Esophagus squamous epithelium (tissue), 4 donors: ENCODE data around the gene CCDC73.

Experiments
- POLR2A ChIP-seq, 4 donors: fragments of 450-650 bp; IDR thresholded peaks; one replicate each; pipeline ENCODE4 v1.6.1; 2017; ENCODE audit warnings: antibody characterized with exemption in 4 of 4, mild to moderate bottlenecking in 4 of 4, moderate library complexity in 3 of 4
- TF ChIP-seq, protein P1 (sequence below), 6 experiments: fragments of 450-650 bp in 4 of 6; fragments of 200-600 bp in 2 of 6; sonication (generic) in 2 of 6; IDR thresholded peaks; one replicate each; pipeline ENCODE4 v1.5.1; 2016 to 2019; ENCODE audit warnings: antibody characterized with exemption in 6 of 6, mild to moderate bottlenecking in 4 of 6, moderate library complexity in 4 of 6

GRCh38 chr11:32706985-32707741 lies 87.3 kb downstream of the CCDC73 start:
- TF ChIP-seq, protein P1, sequence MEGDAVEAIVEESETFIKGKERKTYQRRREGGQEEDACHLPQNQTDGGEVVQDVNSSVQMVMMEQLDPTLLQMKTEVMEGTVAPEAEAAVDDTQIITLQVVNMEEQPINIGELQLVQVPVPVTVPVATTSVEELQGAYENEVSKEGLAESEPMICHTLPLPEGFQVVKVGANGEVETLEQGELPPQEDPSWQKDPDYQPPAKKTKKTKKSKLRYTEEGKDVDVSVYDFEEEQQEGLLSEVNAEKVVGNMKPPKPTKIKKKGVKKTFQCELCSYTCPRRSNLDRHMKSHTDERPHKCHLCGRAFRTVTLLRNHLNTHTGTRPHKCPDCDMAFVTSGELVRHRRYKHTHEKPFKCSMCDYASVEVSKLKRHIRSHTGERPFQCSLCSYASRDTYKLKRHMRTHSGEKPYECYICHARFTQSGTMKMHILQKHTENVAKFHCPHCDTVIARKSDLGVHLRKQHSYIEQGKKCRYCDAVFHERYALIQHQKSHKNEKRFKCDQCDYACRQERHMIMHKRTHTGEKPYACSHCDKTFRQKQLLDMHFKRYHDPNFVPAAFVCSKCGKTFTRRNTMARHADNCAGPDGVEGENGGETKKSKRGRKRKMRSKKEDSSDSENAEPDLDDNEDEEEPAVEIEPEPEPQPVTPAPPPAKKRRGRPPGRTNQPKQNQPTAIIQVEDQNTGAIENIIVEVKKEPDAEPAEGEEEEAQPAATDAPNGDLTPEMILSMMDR (IDR thresholded peaks at IDR 0.05): no peak
- TF ChIP-seq POLR2A (IDR thresholded peaks at IDR 0.05): no peak
